ENCODE measurements around the gene ARHGEF6. TPM values are rescaled to one million over a fixed set of nuclear protein-coding genes. Genes with fewer than 3 reads are reported as not detected.

ARHGEF6 gene
- total RNA-seq = 10 to 100 TPM in 1 of 4 donors, 1 to 10 TPM in 3; 3.8 to 29.7 (median 6.6) TPM

GRCh38 chrX:136780763-136781162, at the start of gene ARHGEF6:
Gene ARHGEF6 (minus strand): TSS chrX:136780932. CDS start chrX:136780882, 50 bp downstream.
- peak within 1 kb of the TSS; percentile 19 to 31 (median 28) for H3K4me3 ChIP-seq
- H3K36me3 ChIP-seq = no peaks in the 10 kb centered on the region
- DNase-seq = peak in 2 of 3 donors; percentile 64 to 81
- TF ChIP-seq CTCF (IDR thresholded peaks at IDR 0.05) (no peak), POLR2A (IDR thresholded peaks at IDR 0.05) (no peak)
- H3K27me3 ChIP-seq = no peaks in the 10 kb centered on the region
- peak within 1 kb of the TSS; percentile 62 to 70 (median 68) for H3K27ac ChIP-seq
- no peaks in the 10 kb centered on the region for H3K4me1 ChIP-seq
- no peaks in the 10 kb centered on the region for H3K9me3 ChIP-seq

DNA sequence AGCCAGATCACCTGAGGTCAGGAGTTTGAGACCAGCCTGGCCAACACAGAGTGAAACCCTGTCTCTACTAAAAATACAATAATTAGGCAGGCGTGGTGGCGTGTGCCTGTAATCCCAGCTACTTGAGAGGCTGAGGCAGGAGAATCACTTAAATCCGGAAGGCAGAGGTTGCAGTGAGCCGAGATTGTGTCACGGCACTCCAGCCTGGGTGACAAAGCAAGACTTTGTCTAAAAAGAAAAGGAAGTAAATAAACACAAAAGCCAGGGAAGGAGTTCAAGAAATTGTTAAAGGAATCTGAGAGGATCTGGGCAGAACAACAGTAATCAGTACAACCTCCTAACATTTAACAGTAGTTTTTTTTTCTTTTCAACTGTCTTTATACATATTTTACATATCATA, 48.7 kb upstream of the ARHGEF6 start:
- H3K4me1 ChIP-seq = no peaks in the 10 kb centered on the region
- no peak for TF ChIP-seq CTCF (IDR thresholded peaks at IDR 0.05)
- TF ChIP-seq POLR2A (IDR thresholded peaks at IDR 0.05) = no peak
- H3K27ac ChIP-seq = no peak overlapping the region
- DNase-seq = no peak
- H3K36me3 ChIP-seq = no peaks in the 10 kb centered on the region
- H3K4me3 ChIP-seq = no peak overlapping the region
- H3K9me3 ChIP-seq = no peaks in the 10 kb centered on the region
- no peaks in the 10 kb centered on the region for H3K27me3 ChIP-seq

DNA sequence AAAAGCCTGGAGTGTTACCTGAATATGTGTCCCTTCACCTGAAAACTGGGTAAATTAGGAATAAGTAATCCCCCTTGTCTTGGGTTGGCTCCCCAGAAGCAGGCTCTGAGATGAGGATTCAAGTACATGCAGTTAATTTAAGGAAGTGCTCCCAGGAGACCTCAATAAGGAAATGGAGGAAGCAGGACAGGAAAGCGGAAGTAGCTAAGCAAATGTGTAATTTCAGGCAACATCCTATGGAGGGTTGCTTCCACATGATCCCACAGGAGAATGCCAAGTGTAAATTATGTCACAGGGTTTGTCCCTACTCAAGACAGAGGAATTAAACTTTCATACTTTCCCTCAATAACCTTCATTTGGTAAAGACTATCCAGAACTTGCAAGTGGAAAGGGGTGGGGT, 48.1 kb upstream of the ARHGEF6 start:
- no peaks in the 10 kb centered on the region for H3K36me3 ChIP-seq
- H3K27me3 ChIP-seq = no peaks in the 10 kb centered on the region
- no peaks in the 10 kb centered on the region for H3K9me3 ChIP-seq
- H3K4me3 ChIP-seq = no peak overlapping the region
- no peak overlapping the region for H3K27ac ChIP-seq
- DNase-seq = no peak
- H3K4me1 ChIP-seq = no peaks in the 10 kb centered on the region
- TF ChIP-seq CTCF (IDR thresholded peaks at IDR 0.05) = no peak
- no peak for TF ChIP-seq POLR2A (IDR thresholded peaks at IDR 0.05)

- no peak for DNase-seq
- H3K36me3 ChIP-seq = no peaks in the 10 kb centered on the region
Observed at GRCh38 chrX:136827026-136827425, 46.3 kb upstream of the ARHGEF6 start.

GRCh38 chrX:136825771-136826170, 45.0 kb upstream of the ARHGEF6 start:
- Histone ChIP-seq H3K9me3 (no peaks in the 10 kb centered on the region), H3K27ac (no peak overlapping the region), H3K36me3 (no peaks in the 10 kb centered on the region), H3K4me3 (no peak overlapping the region), H3K27me3 (no peaks in the 10 kb centered on the region), H3K4me1 (no peaks in the 10 kb centered on the region)
- DNase-seq = no peak
- TF ChIP-seq POLR2A (IDR thresholded peaks at IDR 0.05) (no peak), CTCF (IDR thresholded peaks at IDR 0.05) (no peak)

More at GRCh38 chrX:136827026-136827425, 46.3 kb upstream of the ARHGEF6 start:
- no peak overlapping the region for H3K4me3 ChIP-seq
- no peaks in the 10 kb centered on the region for H3K4me1 ChIP-seq
- no peak overlapping the region for H3K27ac ChIP-seq
- no peaks in the 10 kb centered on the region for H3K9me3 ChIP-seq
- TF ChIP-seq POLR2A (IDR thresholded peaks at IDR 0.05) (no peak), CTCF (IDR thresholded peaks at IDR 0.05) (no peak)
- H3K27me3 ChIP-seq = no peaks in the 10 kb centered on the region

GRCh38 chrX:136823175-136823574, 42.4 kb upstream of the ARHGEF6 start:
- Histone ChIP-seq H3K27ac (no peak overlapping the region), H3K4me3 (no peak overlapping the region), H3K27me3 (no peaks in the 10 kb centered on the region), H3K4me1 (no peaks in the 10 kb centered on the region), H3K36me3 (no peaks in the 10 kb centered on the region), H3K9me3 (no peaks in the 10 kb centered on the region)
- DNase-seq = no peak
- no peak for TF ChIP-seq POLR2A (IDR thresholded peaks at IDR 0.05)
- no peak for TF ChIP-seq CTCF (IDR thresholded peaks at IDR 0.05)

Data from Peyer's patch (tissue), 4 donors.